ENCODE data around the gene FTSJ1. TPM values are rescaled to one million over a fixed set of nuclear protein-coding genes. Genes with fewer than 3 reads are reported as not detected.

FTSJ1 gene
- total RNA-seq, 1 experiment from 2014 or later, result 49.4 TPM

DNA sequence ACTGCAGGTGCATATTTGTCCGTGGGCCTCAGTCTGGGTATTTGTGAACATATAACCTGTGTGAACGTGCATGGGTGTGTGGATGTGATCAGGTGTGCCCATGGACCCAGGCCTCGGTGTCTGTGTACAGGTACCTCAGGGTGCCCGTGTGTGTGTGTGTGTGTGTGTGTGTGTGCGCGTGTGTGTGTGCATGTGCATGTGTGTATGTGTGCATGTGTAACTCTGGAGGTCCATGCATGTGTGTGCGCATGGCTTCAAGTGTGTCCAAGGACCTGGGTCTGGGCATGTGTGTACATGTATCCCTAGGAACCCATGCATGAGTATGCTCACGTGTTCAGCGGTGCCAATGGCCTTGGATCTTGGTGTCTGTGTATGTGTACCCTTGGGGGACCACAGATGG, 15.8 kb downstream of the FTSJ1 start:
- WGBS (ENCODE audit: extremely low coverage, insufficient read length, low lambda C conversion rate), result no CpG with 5 or more reads among the region's 9 CpGs
- Histone ChIP-seq H2BK20ac (ENCODE audit: low read depth, low read length, poor library complexity, severe bottlenecking) (no peak overlapping the region), H3K27me3 (ENCODE audit: insufficient read depth, low read length) (no peaks in the 10 kb centered on the region), H2BK120ac (ENCODE audit: low read depth, low read length, poor library complexity, severe bottlenecking) (no peak overlapping the region), H3K4me2 (ENCODE audit: insufficient read depth, insufficient read length, low read length) (no peak overlapping the region), H4K8ac (replicated peaks; ENCODE audit: insufficient read length, low read depth, low read length) (no peak overlapping the region), H4K20me1 (ENCODE audit: control insufficient read depth, insufficient read depth, insufficient read length) (no peaks in the 10 kb centered on the region), H3K23ac (ENCODE audit: insufficient read length, low read depth, low read length) (no peak overlapping the region), H3K4me1 (ENCODE audit: insufficient read depth, low read length) (no peaks in the 10 kb centered on the region), H4K91ac (ENCODE audit: insufficient read length, low read depth, low read length) (no peak overlapping the region), H2BK12ac (ENCODE audit: insufficient read length, low read depth, low read length) (no peak overlapping the region), H3K27ac (ENCODE audit: insufficient read length, low read depth, low read length) (no peak overlapping the region), H3K79me2 (ENCODE audit: insufficient read depth, low read length) (no peaks in the 10 kb centered on the region), H3K9ac (ENCODE audit: extremely low read depth, insufficient read length, low read length) (no peak overlapping the region), H3K18ac (ENCODE audit: insufficient read length, low read depth, low read length) (no peak overlapping the region), H3K23me2 (ENCODE audit: insufficient read length, low read depth, low read length, poor library complexity, severe bottlenecking) (no peaks in the 10 kb centered on the region), H2BK5ac (ENCODE audit: insufficient read length, low read length) (no peak overlapping the region), H2AK5ac (ENCODE audit: insufficient read length, low read length) (no peak overlapping the region), H3K79me1 (ENCODE audit: insufficient read depth, low read depth, low read length, poor library complexity, severe bottlenecking) (no peaks in the 10 kb centered on the region), H2BK15ac (ENCODE audit: low read depth, low read length) (no peak overlapping the region), H4K5ac (ENCODE audit: insufficient read length, low read depth, low read length) (no peak overlapping the region), H2AFZ (ENCODE audit: low read length) (no peak overlapping the region), H3K9me3 (ENCODE audit: control insufficient read depth, low read depth, low read length) (peaks cover 37% of the 10 kb centered on the region), H3K14ac (ENCODE audit: insufficient read depth, low read length) (no peak overlapping the region), H3T11ph (ENCODE audit: low read length) (no peak overlapping the region), H3K56ac (ENCODE audit: insufficient read length, low read depth, low read length) (no peak overlapping the region), H3K4ac (ENCODE audit: low read depth, low read length) (no peak overlapping the region)
- H3K9me3 Mint-ChIP-seq, result peaks cover 73 to 80% of the 10 kb centered on the region in 2 experiments
- TF ChIP-seq, protein P1, sequence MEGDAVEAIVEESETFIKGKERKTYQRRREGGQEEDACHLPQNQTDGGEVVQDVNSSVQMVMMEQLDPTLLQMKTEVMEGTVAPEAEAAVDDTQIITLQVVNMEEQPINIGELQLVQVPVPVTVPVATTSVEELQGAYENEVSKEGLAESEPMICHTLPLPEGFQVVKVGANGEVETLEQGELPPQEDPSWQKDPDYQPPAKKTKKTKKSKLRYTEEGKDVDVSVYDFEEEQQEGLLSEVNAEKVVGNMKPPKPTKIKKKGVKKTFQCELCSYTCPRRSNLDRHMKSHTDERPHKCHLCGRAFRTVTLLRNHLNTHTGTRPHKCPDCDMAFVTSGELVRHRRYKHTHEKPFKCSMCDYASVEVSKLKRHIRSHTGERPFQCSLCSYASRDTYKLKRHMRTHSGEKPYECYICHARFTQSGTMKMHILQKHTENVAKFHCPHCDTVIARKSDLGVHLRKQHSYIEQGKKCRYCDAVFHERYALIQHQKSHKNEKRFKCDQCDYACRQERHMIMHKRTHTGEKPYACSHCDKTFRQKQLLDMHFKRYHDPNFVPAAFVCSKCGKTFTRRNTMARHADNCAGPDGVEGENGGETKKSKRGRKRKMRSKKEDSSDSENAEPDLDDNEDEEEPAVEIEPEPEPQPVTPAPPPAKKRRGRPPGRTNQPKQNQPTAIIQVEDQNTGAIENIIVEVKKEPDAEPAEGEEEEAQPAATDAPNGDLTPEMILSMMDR (conservative IDR thresholded peaks at IDR 0.05), result no peak
- peaks cover 3% of the 10 kb centered on the region for H3K27me3 Mint-ChIP-seq (ENCODE audit: low read depth)
- H3K4me1 Mint-ChIP-seq, result 0 out of 4 replicates have a peak, but pooled peaks cover 0 to 2% of the 10 kb centered on the region in 2 experiments
- peaks cover 5 to 10% (median 10%) of the 10 kb centered on the region in 3 experiments for H3K36me3 Mint-ChIP-seq (ENCODE audit: insufficient read depth in 1 of 3, low read depth in 3 of 3)
- no peak for DNase-seq
- H3K4me3 Mint-ChIP-seq, result no peak overlapping the region
- H3K27ac Mint-ChIP-seq, result no peak overlapping the region

All from H9 (cell line).